GM19324 (cell line): ENCODE measurements around the gene PPT1.
"Not testable (repeated sequence)": the region's sequence is repeated elsewhere in the genome, so short reads cannot be mapped to it uniquely, and the experiment has no call there.

ENCODE experiments used
- ATAC-seq: cut with Tn5 transposase; IDR thresholded peaks from one replicate; pipeline ENCODE4 v1.9.1; 2021; ENCODE audit warnings: mild to moderate bottlenecking, moderate library complexity; ENCODE audit not compliant: unreplicated experiment, low FRiP score

Gene PPT1

GRCh38 chr1:40092706-40093639 is 4.1 kb downstream of the PPT1 start:
- ATAC-seq = no peak

- no peak for ATAC-seq
Measured at GRCh38 chr1:40092241-40092640, 4.8 kb downstream of the PPT1 start.

- ATAC-seq = no peak
Measured at GRCh38 chr1:40090652-40091355, 6.2 kb downstream of the PPT1 start.

GRCh38 chr1:40084750-40085149 is 12.3 kb downstream of the PPT1 start:
- ATAC-seq = not testable (repeated sequence)

DNA sequence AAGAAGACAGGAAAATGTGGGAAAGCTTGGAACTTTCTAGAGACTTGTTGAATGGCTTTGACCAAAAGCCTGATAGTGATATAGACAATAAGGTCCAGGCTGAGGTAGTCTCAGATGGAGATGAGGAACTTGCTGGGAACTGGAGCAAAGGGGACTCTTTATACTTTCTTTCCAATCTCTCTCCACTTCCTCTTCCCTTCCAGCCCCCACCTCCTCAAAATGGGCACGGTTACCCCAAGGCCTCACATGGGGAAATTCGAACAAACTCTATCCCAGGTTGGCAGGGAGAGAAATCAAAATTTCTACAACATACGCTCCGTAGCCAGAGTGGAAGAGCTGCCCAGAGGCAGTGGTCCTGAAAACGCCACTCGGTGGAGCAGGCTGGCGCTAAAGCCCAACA is 15.2 kb downstream of the PPT1 start:
- no peak for ATAC-seq

- no peak for ATAC-seq
Measured at GRCh38 chr1:40079774-40080400, 17.2 kb downstream of the PPT1 start.

- ATAC-seq = no peak
Measured at GRCh38 chr1:40078512-40079333, 18.3 kb downstream of the PPT1 start.

DNA sequence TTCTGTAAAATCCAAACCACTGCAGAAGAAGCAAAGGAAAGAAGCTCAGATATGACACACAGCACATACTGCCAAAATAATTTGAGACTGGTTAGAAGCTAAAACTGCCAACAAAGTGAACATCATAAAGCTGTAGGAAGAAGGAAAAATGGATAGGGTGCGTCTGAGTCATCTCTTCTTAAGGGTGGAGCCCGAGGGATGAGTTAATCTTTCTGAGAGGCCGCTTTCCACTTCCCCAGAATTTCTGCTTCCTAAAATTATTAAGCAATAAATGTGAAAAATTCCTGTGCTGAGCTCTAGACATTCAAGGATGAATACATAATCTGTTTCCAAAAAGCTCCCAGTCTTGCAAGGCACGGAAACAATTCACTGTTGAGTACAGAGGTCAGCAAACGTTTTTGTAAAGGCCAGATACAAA is 20.1 kb downstream of the PPT1 start:
- no peak for ATAC-seq

DNA sequence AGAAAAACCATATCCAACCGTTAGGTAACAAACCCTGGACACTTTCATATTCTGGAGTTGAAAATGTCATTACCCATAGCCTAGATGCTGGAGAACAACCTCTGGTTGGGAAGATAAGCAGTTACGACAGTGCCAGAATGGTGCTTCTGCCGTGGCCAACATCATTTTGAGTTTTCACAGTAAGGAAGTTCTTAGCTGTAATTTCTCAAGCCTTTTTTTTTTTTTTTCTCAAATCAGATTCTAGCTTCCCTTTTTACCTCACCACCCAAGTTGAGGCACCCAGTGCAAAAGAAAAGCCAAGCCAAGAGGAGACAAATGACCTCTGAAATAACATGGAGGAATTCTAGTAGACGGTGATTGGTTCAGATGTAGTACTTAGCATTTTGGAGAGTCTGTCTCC is 21.8 kb downstream of the PPT1 start:
- ATAC-seq = no peak

DNA sequence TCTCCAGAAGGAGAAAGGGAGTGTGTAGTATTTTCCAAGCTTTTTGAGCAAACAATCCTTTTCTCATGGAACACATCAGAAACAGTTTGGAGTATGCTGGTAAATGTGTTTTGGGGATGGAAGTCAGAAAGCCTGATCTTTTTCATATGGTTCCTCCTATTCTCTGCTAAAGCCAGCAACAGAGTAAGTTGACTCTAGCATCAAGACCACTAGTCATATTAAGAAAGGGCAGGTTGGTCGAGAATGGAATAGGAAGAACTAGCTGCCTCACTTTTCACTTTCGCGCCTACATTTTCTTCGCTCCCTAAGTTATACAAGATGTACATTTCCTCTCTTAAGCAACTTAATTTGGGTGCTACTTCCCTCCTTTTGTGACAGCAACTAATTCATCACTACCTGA is 24.0 kb downstream of the PPT1 start:
- no peak for ATAC-seq

GRCh38 chr1:40072142-40072541 is 24.9 kb downstream of the PPT1 start:
- ATAC-seq = no peak

- ATAC-seq = no peak
Measured at GRCh38 chr1:40067851-40068250, 29.2 kb downstream of the PPT1 start.

- no peak for ATAC-seq
Measured at GRCh38 chr1:40067023-40067422, 30.0 kb downstream of the PPT1 start.

GRCh38 chr1:40064797-40065499 is 32.1 kb downstream of the PPT1 start:
- peak; percentile 79 for ATAC-seq

DNA sequence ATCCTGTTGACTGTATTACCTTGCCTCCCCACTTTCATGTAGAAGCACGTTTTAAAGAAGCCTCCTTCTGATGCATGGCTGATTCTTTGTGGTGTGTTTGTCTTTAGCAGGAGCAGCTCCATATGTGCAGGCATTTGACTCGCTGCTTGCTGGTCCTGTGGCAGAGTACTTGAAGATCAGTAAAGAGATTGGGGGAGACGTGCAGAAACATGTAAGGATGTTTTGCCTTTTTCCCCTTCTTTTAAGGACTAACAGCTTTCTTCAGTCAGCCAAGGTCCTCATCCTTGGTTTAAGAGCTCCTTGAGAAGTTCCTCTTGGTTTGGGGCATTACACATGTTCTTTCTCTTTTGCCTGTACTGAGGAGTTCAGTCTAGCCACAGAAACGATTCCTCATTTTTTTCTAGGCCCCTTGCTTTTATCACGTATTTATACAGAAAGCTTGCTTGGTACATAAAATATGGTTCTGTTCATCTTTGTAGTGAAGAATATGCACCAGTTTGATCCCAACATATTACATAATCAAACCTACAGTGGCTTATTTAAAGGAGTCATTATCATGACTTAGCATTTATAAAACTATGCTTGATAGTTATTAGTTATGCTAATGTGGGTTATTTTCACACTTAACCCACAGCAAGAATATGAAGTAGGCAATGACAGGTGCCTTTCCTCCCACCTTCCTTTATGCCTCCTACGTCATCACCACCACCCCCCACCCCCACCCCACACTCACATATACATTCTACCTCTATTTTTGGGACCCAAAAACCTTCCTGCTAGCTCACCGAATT is 36.9 kb downstream of the PPT1 start:
- no peak for ATAC-seq

DNA sequence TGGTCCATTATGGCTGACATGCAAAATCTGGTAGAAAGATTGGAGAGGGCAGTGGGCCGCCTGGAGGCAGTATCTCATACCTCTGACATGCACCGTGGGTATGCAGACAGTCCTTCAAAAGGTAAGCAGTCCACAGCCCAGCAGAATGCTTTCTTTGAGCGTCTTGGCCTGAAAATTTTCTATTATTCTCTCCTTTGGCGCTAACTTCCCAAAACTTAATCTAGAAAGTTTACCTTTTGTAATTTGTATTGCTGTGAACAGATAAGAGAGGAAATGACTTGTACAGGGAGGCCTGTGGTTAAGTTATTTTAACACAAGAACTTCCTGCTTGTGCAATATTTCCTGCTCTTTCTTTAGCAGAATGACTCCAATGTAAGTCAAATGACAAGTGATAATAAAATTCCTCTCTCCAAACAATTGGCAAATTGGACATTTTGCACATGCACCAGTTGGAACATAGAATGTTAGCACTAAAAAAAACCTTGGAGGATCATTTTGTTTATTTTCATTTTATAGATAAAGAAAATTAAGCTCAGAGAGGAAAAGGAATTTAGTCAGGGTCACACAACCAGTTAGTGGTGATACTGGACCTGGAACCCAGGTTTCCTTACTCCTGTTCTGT is 37.6 kb downstream of the PPT1 start:
- ATAC-seq = no peak

GRCh38 chr1:40058453-40059337 is 38.4 kb downstream of the PPT1 start:
- ATAC-seq = no peak

GRCh38 chr1:40058097-40058452 is 39.0 kb downstream of the PPT1 start:
- no peak for ATAC-seq
